Kidney epithelial cell (primary cell): Measurements from ENCODE around the gene SMC1B. TPM values are rescaled to one million over a fixed set of nuclear protein-coding genes. Genes with fewer than 3 reads are reported as not detected.

ENCODE experiments used
- DNase-seq: peaks from one replicate; pipeline ENCODE4 v3.0.0-alpha.2; 2010; ENCODE audit warnings: low read depth
- H3K27me3 ChIP-seq: 2 replicates; pipeline ENCODE4 v1.6.0; 2011; ENCODE audit warnings: low read length; ENCODE audit not compliant: control insufficient read depth, insufficient read depth
- H3K36me3 ChIP-seq: 2 replicates; pipeline ENCODE4 v1.5.1; 2011; ENCODE audit warnings: low read length; ENCODE audit not compliant: control insufficient read depth, insufficient read depth
- H3K4me3 ChIP-seq: 2 replicates; pipeline ENCODE4 v1.5.1; 2011; ENCODE audit warnings: low read depth, mild to moderate bottlenecking, control low read depth, low read length
- CTCF ChIP-seq: IDR thresholded peaks from 2 replicates; pipeline ENCODE4 v1.5.1; 2011; ENCODE audit warnings: mild to moderate bottlenecking, moderate library complexity, low read length, control low read depth, inconsistent platforms; ENCODE audit not compliant: insufficient read depth, poor library complexity, severe bottlenecking
- total RNA-seq: library from RNA; depleted of rRNA; stranded (reverse); fragments of >200 nt; gene quantifications from 2 replicates; pipeline ENCODE4 v1.2.3, GENCODE V29; 2015

SMC1B gene
- total RNA-seq, 1 donor from 2014 or later = 0.08 TPM

- no peak overlapping the region for H3K4me3 ChIP-seq
- DNase-seq = no peak
- H3K36me3 ChIP-seq = no peaks in the 10 kb centered on the region
- TF ChIP-seq CTCF = no peak
- no peaks in the 10 kb centered on the region for H3K27me3 ChIP-seq
These were observed 13.5 kb downstream of the SMC1B start for GRCh38 chr22:45399712-45400445.

GRCh38 chr22:45398214-45398613 is 15.2 kb downstream of the SMC1B start:
- H3K27me3 ChIP-seq = no peaks in the 10 kb centered on the region
- no peak for TF ChIP-seq CTCF
- no peak for DNase-seq
- no peak overlapping the region for H3K4me3 ChIP-seq
- H3K36me3 ChIP-seq = no peaks in the 10 kb centered on the region

- no peak for TF ChIP-seq CTCF
- H3K4me3 ChIP-seq = no peak overlapping the region
- DNase-seq = no peak
- no peaks in the 10 kb centered on the region for H3K27me3 ChIP-seq
- H3K36me3 ChIP-seq = no peaks in the 10 kb centered on the region
These were observed 15.6 kb downstream of the SMC1B start for GRCh38 chr22:45397806-45398205.

- no peak overlapping the region for H3K4me3 ChIP-seq
- no peaks in the 10 kb centered on the region for H3K27me3 ChIP-seq
- no peak for DNase-seq
- TF ChIP-seq CTCF = no peak
- no peaks in the 10 kb centered on the region for H3K36me3 ChIP-seq
These were observed 23.9 kb downstream of the SMC1B start for GRCh38 chr22:45389546-45389945.

GRCh38 chr22:45381348-45381747 is 32.1 kb downstream of the SMC1B start:
- DNase-seq = no peak
- TF ChIP-seq CTCF = no peak
- H3K27me3 ChIP-seq = no peaks in the 10 kb centered on the region
- H3K4me3 ChIP-seq = no peak overlapping the region
- H3K36me3 ChIP-seq = no peaks in the 10 kb centered on the region

GRCh38 chr22:45376703-45377102 is 36.7 kb downstream of the SMC1B start:
- DNase-seq = no peak
- no peak for TF ChIP-seq CTCF
- Histone ChIP-seq H3K36me3 (no peaks in the 10 kb centered on the region), H3K27me3 (no peaks in the 10 kb centered on the region), H3K4me3 (no peak overlapping the region)
